ENCODE results near the gene ERC2. TPM values are rescaled to one million over a fixed set of nuclear protein-coding genes. Genes with fewer than 3 reads are reported as not detected.

Gene ERC2
- total RNA-seq, 4 donors from 2014 or later, result 0.81 to 2.9 (median 1.6) TPM

GRCh38 chr3:56190771-56191305 is 277.4 kb downstream of the ERC2 start:
- no peak for TF ChIP-seq POLR2AphosphoS5 (IDR thresholded peaks at IDR 0.05)
- Histone ChIP-seq H3K27ac (no peak overlapping the region), H3K36me3 (no peaks in the 10 kb centered on the region), H3K4me1 (no peaks in the 10 kb centered on the region), H3K9me3 (no peaks in the 10 kb centered on the region), H3K27me3 (no peaks in the 10 kb centered on the region), H3K4me3 (no peak overlapping the region)
- 80% methylated on average over 1 of the region's 1 CpG; no CpG with 5 or more reads in 1 of the 2 donors for WGBS, 2 donors (ENCODE audit: low coverage in 1 of 2)
- ATAC-seq, result no peak

- Histone ChIP-seq H3K36me3 (no peaks in the 10 kb centered on the region), H3K4me1 (no peaks in the 10 kb centered on the region), H3K27ac (no peak overlapping the region), H3K27me3 (no peaks in the 10 kb centered on the region), H3K4me3 (no peak overlapping the region), H3K9me3 (no peaks in the 10 kb centered on the region)
- no peak for TF ChIP-seq POLR2AphosphoS5 (IDR thresholded peaks at IDR 0.05)
- TF ChIP-seq EP300 (IDR thresholded peaks at IDR 0.05), result no peak
- no peak for TF ChIP-seq POLR2A (IDR thresholded peaks at IDR 0.05)
- no peak for TF ChIP-seq CTCF (IDR thresholded peaks at IDR 0.05)
- no peak for ATAC-seq
Measured at GRCh38 chr3:56190130-56190529, 278.1 kb downstream of the ERC2 start.

GRCh38 chr3:56189536-56189935 is 278.7 kb downstream of the ERC2 start:
- Histone ChIP-seq H3K9me3 (no peaks in the 10 kb centered on the region), H3K27me3 (no peaks in the 10 kb centered on the region), H3K4me3 (no peak overlapping the region), H3K27ac (no peak overlapping the region), H3K36me3 (no peaks in the 10 kb centered on the region), H3K4me1 (no peaks in the 10 kb centered on the region)
- no peak for ATAC-seq
- 100% methylated on average over 2 of the region's 2 CpGs; no CpG with 5 or more reads in 1 of the 2 donors for WGBS, 2 donors (ENCODE audit: low coverage in 1 of 2)
- no peak for TF ChIP-seq EP300 (IDR thresholded peaks at IDR 0.05)
- no peak for TF ChIP-seq POLR2A (IDR thresholded peaks at IDR 0.05)

- H3K36me3 ChIP-seq, result no peaks in the 10 kb centered on the region
- no peaks in the 10 kb centered on the region for H3K9me3 ChIP-seq
- no peaks in the 10 kb centered on the region for H3K4me1 ChIP-seq
- no peak for TF ChIP-seq CTCF (IDR thresholded peaks at IDR 0.05)
- TF ChIP-seq EP300 (IDR thresholded peaks at IDR 0.05), result no peak
- TF ChIP-seq POLR2AphosphoS5 (IDR thresholded peaks at IDR 0.05), result no peak
- TF ChIP-seq POLR2A (IDR thresholded peaks at IDR 0.05), result no peak
- H3K4me3 ChIP-seq, result no peak overlapping the region
- no peaks in the 10 kb centered on the region for H3K27me3 ChIP-seq
- ATAC-seq, result no peak
- 59 to 100% methylated on average over 1 to 2 of the region's 9 CpGs for WGBS, 2 donors (ENCODE audit: low coverage in 1 of 2)
- no peak overlapping the region for H3K27ac ChIP-seq
Measured at GRCh38 chr3:56188201-56188600, 280.1 kb downstream of the ERC2 start.

GRCh38 chr3:56187051-56187450 is 281.2 kb downstream of the ERC2 start:
- Histone ChIP-seq H3K4me3 (no peak overlapping the region), H3K36me3 (no peaks in the 10 kb centered on the region), H3K27me3 (no peaks in the 10 kb centered on the region), H3K27ac (no peak overlapping the region), H3K4me1 (no peaks in the 10 kb centered on the region), H3K9me3 (no peaks in the 10 kb centered on the region)
- TF ChIP-seq POLR2AphosphoS5 (IDR thresholded peaks at IDR 0.05), result no peak
- TF ChIP-seq POLR2A (IDR thresholded peaks at IDR 0.05), result no peak
- TF ChIP-seq CTCF (IDR thresholded peaks at IDR 0.05), result no peak
- no peak for TF ChIP-seq EP300 (IDR thresholded peaks at IDR 0.05)
- no peak for ATAC-seq
- 69 to 100% methylated on average over 1 to 2 of the region's 2 CpGs for WGBS, 2 donors (ENCODE audit: low coverage in 1 of 2)

GRCh38 chr3:56185827-56186226 is 282.4 kb downstream of the ERC2 start:
- no peak for ATAC-seq
- 89% methylated on average over 1 of the region's 1 CpG; no CpG with 5 or more reads in 1 of the 2 donors for WGBS, 2 donors (ENCODE audit: low coverage in 1 of 2)
- no peak for TF ChIP-seq EP300 (IDR thresholded peaks at IDR 0.05)
- TF ChIP-seq POLR2A (IDR thresholded peaks at IDR 0.05), result no peak
- TF ChIP-seq POLR2AphosphoS5 (IDR thresholded peaks at IDR 0.05), result no peak
- TF ChIP-seq CTCF (IDR thresholded peaks at IDR 0.05), result no peak
- Histone ChIP-seq H3K4me3 (no peak overlapping the region), H3K27ac (no peak overlapping the region), H3K27me3 (no peaks in the 10 kb centered on the region), H3K9me3 (no peaks in the 10 kb centered on the region), H3K4me1 (no peaks in the 10 kb centered on the region), H3K36me3 (no peaks in the 10 kb centered on the region)
